Panc1 (cell line): ENCODE data around the gene BRINP3. TPM values are rescaled to one million over a fixed set of nuclear protein-coding genes. Genes with fewer than 3 reads are reported as not detected.

Source experiments
- ATAC-seq: fragments of 200-7000 bp; cut with Tn5 transposase; 2 replicates; pipeline ENCODE4 v1.9.1; 2020; ENCODE audit warnings: mild to moderate bottlenecking, moderate library complexity
- BruUV-seq: library from RNA; stranded (reverse); fragments of 400-500 nt; replicated peaks from 2 replicates; lab custom pipeline; 2021; lab: Mats Ljungman, UMichigan
- CTCF ChIA-PET: fragments of 300-600 bp; sonication (Branson Sonifier 250); formaldehyde crosslinking; loops from one replicate; lab custom pipeline; 2022; ENCODE audit warnings: antibody characterized with exemption; lab: Charles Lee
- POLR2A ChIA-PET: fragments of 300-600 bp; sonication (Branson Sonifier 250); formaldehyde crosslinking; loops from one replicate; lab custom pipeline; 2022; ENCODE audit warnings: antibody characterized with exemption; lab: Charles Lee
- DNase-seq: peaks from one replicate; pipeline ENCODE4 v3.0.0-alpha.2; 2010; ENCODE audit warnings: low read depth, low spot score
- H3K27ac ChIP-seq: 2 replicates; pipeline ENCODE4 v1.5.1; 2011; ENCODE audit warnings: mild to moderate bottlenecking, low read length, inconsistent platforms
- H3K27me3 ChIP-seq: fragments of 200-500 bp; sonication (Bioruptor generic); 2 replicates; pipeline ENCODE4 v1.6.0; 2014; ENCODE audit warnings: low read length, inconsistent platforms; ENCODE audit not compliant: control insufficient read depth, insufficient read depth
- H3K36me3 ChIP-seq: fragments of 200-500 bp; sonication (Bioruptor generic); 2 replicates; pipeline ENCODE4 v1.5.1; 2014; ENCODE audit warnings: inconsistent platforms, mild to moderate bottlenecking, low read length, moderate library complexity; ENCODE audit not compliant: control insufficient read depth, insufficient read depth
- H3K4me1 ChIP-seq: 2 replicates; pipeline ENCODE4 v1.5.1; 2011; ENCODE audit warnings: inconsistent platforms, mild to moderate bottlenecking, low read length, moderate library complexity; ENCODE audit not compliant: control insufficient read depth, insufficient read depth
- H3K4me3 ChIP-seq, 2 experiments: 2 replicates each; pipeline ENCODE4 v1.5.1; 2011 to 2012; ENCODE audit warnings: low read depth in 2 of 2, low read length in 2 of 2, mild to moderate bottlenecking in 2 of 2, inconsistent platforms in 1 of 2, moderate library complexity in 1 of 2
- H3K9me3 ChIP-seq: fragments of 200-500 bp; sonication (Bioruptor generic); 2 replicates; pipeline ENCODE4 v1.5.1; 2014; ENCODE audit warnings: low read depth, mild to moderate bottlenecking, inconsistent platforms, low read length, moderate library complexity; ENCODE audit not compliant: control insufficient read depth, insufficient read depth
- POLR2AphosphoS5 ChIP-seq: IDR thresholded peaks from 2 replicates; pipeline ENCODE4 v1.6.1; 2012; ENCODE audit warnings: mild to moderate bottlenecking, low read depth, low read length, moderate library complexity
- REST ChIP-seq, 2 experiments: IDR thresholded peaks; 2 replicates each; pipeline ENCODE4 v1.6.1; 2011 to 2012; ENCODE audit warnings: low read depth in 2 of 2, control low read depth in 1 of 2, low read length in 1 of 2, mild to moderate bottlenecking in 1 of 2, moderate library complexity in 1 of 2; ENCODE audit not compliant: insufficient read depth in 1 of 2
- SIN3A ChIP-seq: IDR thresholded peaks from 2 replicates; pipeline ENCODE4 v1.6.1; 2012; ENCODE audit warnings: low read depth, mild to moderate bottlenecking, low read length, moderate library complexity, borderline replicate concordance; ENCODE audit not compliant: insufficient read depth
- TCF7L2 ChIP-seq: IDR thresholded peaks from 2 replicates; pipeline ENCODE4 v1.6.1; 2011; ENCODE audit warnings: mild to moderate bottlenecking, low read depth, low read length, inconsistent platforms
- in situ Hi-C: cut with HindIII; loops from 2 replicates; pipeline ENCODE4 v1.10.0; 2016; ENCODE audit warnings: low sequenced_read_pairs, low pct_unique_long_range_greater_than_20kb
- intact Hi-C: fragments of 100-400 bp; cut with micrococcal nuclease; formaldehyde crosslinking; loops from one replicate; pipeline ENCODE4 v1.10.0; 2022; ENCODE audit not compliant: unreplicated experiment
- total RNA-seq: library from RNA; stranded (reverse); gene quantifications from one replicate; pipeline ENCODE4 v1.2.1, GENCODE V29; 2021; ENCODE audit not compliant: unreplicated experiment
- TF ChIP-seq, protein P1 (sequence below): fragments of 450-650 bp; IDR thresholded peaks from 2 replicates; pipeline ENCODE4 v1.5.1; 2017; ENCODE audit warnings: mild to moderate bottlenecking

Gene BRINP3
- total RNA-seq, 1 experiment from 2014 or later: 1.0 TPM

- ChIA-PET CTCF (no interaction called here), POLR2A (no interaction called here)
- peaks cover 8% of the 10 kb centered on the region for H3K4me1 ChIP-seq
- ATAC-seq (peak; percentile 64), DNase-seq (no peak)
- peaks cover 14% of the 10 kb centered on the region; the same call in 1 of the 2 replicates for H3K27me3 ChIP-seq
- peak overlapping the region; percentile 49 to 73 for H3K4me3 ChIP-seq
- BruUV-seq: no TSS peak
- in situ Hi-C loops (no loop called here), intact Hi-C loops (no loop called here)
- no peaks in the 10 kb centered on the region for H3K9me3 ChIP-seq
- no peaks in the 10 kb centered on the region for H3K36me3 ChIP-seq
- no peak overlapping the region; the same call in 1 of the 2 replicates for H3K27ac ChIP-seq
- no peak for TF ChIP-seq TCF7L2
- TF ChIP-seq, protein P1, sequence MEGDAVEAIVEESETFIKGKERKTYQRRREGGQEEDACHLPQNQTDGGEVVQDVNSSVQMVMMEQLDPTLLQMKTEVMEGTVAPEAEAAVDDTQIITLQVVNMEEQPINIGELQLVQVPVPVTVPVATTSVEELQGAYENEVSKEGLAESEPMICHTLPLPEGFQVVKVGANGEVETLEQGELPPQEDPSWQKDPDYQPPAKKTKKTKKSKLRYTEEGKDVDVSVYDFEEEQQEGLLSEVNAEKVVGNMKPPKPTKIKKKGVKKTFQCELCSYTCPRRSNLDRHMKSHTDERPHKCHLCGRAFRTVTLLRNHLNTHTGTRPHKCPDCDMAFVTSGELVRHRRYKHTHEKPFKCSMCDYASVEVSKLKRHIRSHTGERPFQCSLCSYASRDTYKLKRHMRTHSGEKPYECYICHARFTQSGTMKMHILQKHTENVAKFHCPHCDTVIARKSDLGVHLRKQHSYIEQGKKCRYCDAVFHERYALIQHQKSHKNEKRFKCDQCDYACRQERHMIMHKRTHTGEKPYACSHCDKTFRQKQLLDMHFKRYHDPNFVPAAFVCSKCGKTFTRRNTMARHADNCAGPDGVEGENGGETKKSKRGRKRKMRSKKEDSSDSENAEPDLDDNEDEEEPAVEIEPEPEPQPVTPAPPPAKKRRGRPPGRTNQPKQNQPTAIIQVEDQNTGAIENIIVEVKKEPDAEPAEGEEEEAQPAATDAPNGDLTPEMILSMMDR: no peak
- TF ChIP-seq POLR2AphosphoS5: no peak
- TF ChIP-seq SIN3A: no peak
- no peak for TF ChIP-seq REST (IDR thresholded peaks at IDR 0.05; ENCODE audit: insufficient read depth in 1 of 2, low read depth in 2 of 2, low read length in 1 of 2)
Measured at GRCh38 chr1:190478149-190479049, 735 bp upstream of the BRINP3 start.

DNA sequence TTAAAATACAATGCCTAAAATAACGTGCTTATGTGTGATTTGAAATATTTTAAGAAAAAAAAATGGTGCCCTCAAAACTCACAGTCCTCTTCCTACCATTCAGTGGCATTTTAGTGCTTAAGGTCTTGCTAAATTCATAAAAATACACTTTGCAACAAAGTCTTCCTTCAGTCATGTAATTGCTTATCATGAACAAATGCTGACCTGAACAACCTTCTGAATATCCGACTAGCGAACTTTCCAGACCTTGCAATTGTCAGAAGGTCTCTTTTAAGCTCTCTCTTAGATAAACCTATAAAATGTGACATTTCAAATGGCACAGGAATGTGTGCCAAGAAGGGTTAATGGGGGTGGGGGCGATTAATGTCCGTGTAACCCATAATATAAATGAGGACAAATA lies 858 bp downstream of the BRINP3 start:
- DNase-seq (no peak), ATAC-seq (no peak)
- Histone ChIP-seq H3K4me1 (peaks cover 8% of the 10 kb centered on the region), H3K27me3 (peaks cover 14% of the 10 kb centered on the region; the same call in 1 of the 2 replicates), H3K4me3 (no peak overlapping the region), H3K27ac (no peak overlapping the region), H3K9me3 (no peaks in the 10 kb centered on the region), H3K36me3 (no peaks in the 10 kb centered on the region)
- intact Hi-C loops: no loop called here
- BruUV-seq: no TSS peak
- in situ Hi-C loops: no loop called here
- ChIA-PET POLR2A (no interaction called here), CTCF (no interaction called here)
- TF ChIP-seq REST (IDR thresholded peaks at IDR 0.05; ENCODE audit: insufficient read depth in 1 of 2, low read depth in 2 of 2, low read length in 1 of 2) (no peak), SIN3A (no peak), POLR2AphosphoS5 (no peak), TCF7L2 (no peak)
- TF ChIP-seq, protein P1: no peak
